ENCODE data around the gene EFCAB12.
"Not testable (repeated sequence)": the region's sequence is repeated elsewhere in the genome, so short reads cannot be mapped to it uniquely, and the experiment has no call there.

EFCAB12 gene

GRCh38 chr3:129365296-129366136 is 62.9 kb downstream of the EFCAB12 start:
- DNase-seq (ENCODE audit: low read depth) = no peak

DNA sequence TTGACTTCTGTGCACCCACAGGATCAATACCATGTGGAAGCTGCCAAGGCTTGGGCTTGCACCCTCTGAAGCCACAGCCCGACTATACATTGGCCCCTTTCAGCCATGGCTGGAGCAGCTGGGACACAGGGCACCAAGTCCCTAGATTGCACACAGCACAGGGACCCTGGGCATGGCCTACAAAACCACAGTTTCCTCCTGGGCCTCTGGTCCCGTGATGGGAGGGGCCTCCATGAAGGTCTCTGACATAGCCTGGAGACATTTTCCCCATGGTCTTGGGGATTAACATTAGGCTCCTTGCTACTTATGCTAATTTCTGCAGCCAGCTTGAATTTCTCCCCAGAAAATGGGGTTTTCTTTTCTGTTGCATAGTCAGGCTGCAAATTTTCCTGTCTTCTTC is 63.6 kb downstream of the EFCAB12 start:
- not testable (repeated sequence) for DNase-seq (ENCODE audit: low read depth)

- DNase-seq (ENCODE audit: low read depth) = not testable (repeated sequence)
These were observed 65.1 kb downstream of the EFCAB12 start for GRCh38 chr3:129363356-129363755.

- no peak for DNase-seq (ENCODE audit: low read depth)
These were observed 67.6 kb downstream of the EFCAB12 start for GRCh38 chr3:129360705-129361460.

DNA sequence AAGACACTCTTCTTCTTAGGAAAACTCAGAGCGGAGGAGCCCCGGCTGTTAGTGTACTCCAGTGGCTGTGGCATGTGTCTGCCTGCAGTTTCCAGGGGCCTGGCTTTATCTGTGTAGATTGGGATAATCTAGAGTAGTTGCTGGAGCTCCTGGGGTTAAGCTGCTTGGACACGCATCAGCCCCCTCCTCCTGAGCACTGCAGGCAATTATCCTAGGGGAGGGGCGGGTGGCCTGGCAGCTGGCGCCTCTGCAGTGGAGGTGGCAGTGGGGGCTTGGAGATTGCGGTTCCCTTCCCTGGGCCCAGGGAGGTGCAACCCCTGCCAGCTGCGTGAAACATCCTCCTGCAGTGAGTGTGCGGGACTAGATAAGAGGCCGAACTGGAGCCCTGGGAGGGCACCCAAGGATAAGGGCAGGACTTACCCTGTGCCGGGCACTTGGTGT is 68.2 kb downstream of the EFCAB12 start:
- no peak for DNase-seq (ENCODE audit: low read depth)

DNA sequence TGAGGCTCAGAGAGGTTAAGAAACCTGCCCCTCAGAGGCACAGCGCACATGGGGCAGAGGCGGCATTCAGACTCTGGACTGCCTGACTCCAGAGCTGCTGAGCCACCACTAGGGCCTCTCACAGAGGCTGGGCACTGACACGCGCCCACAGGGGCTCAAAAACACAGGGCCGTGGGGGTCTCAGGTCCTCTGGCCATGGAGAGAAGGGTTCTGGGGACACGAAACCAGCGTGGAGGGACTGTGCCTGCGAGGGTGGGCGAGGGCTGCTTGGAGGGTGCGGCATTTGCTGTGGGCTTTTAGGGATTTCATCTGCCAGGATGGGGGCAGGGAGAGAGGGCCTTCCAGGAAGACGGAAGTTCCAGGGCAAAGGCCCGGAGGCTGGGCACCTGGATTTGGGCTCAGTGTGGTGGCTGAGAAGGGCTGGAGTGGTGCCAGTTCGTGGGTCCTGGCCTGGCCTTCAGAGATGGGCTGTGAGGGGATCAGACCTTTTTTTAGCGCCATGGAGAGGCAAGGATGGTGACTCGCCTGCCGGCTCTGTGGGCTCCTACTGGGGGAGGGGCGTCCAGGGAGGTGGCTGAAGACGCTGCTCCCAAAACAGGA is 69.6 kb downstream of the EFCAB12 start:
- no peak for DNase-seq (ENCODE audit: low read depth)

- no peak for DNase-seq (ENCODE audit: low read depth)
These were observed 70.2 kb downstream of the EFCAB12 start for GRCh38 chr3:129358177-129358771.

DNA sequence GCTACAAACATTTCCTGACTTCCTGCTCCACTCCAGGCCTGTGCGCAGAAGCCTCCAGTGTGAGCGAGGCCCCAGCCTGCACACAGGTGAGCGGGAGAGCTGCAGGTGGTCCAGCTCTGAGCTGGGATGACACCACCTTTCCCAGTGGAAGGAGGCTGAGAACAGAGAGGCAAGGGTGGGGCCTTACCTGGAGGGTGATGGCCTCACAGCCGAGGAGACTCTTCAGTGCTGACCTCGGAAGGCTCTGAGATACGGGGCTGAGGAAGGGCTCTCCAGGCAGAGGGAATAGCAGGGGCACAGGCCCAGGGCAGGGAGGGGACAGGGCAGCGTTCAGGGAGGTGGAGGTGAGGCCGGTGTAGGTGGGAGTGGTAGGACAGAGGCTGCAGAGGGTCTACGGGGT is 70.8 kb downstream of the EFCAB12 start:
- DNase-seq (ENCODE audit: low read depth) = no peak

- DNase-seq (ENCODE audit: low read depth) = no peak
These were observed 71.5 kb downstream of the EFCAB12 start for GRCh38 chr3:129356756-129357425.

DNA sequence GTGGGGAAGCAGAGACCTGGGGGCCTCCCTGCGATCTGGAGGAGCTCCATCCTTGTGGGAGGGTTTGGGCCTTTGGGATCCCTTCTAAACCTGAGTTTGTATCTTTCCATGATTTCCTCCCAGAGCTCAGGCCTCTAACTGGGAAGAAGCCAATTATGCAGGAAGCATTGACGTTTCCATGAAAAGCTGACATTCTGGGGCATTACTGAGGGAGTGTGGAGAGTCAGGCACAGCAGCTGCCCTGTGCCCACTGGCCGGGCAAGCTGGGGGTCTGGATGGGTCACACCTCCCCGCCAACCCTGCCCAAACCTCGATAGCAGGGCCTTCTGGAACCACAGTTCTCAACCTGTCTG is 74.9 kb downstream of the EFCAB12 start:
- no peak for DNase-seq (ENCODE audit: low read depth)

- no peak for DNase-seq (ENCODE audit: low read depth)
These were observed 75.5 kb downstream of the EFCAB12 start for GRCh38 chr3:129352650-129353588.

- no peak for DNase-seq (ENCODE audit: low read depth)
These were observed 76.4 kb downstream of the EFCAB12 start for GRCh38 chr3:129352045-129352444.
